Parathyroid adenoma (tissue), 2 donors: ENCODE data around the gene CSRNP3.

Source experiments
- H2AFZ ChIP-seq: fragments of 300-600 bp; sonication (generic); one replicate; pipeline ENCODE4 v1.7.0; 2017; ENCODE audit warnings: antibody characterized with exemption, mild to moderate bottlenecking
- H3K27ac ChIP-seq: fragments of 300-600 bp; sonication (generic); one replicate; pipeline ENCODE4 v1.7.0; 2017
- H3K27me3 ChIP-seq: fragments of 300-600 bp; sonication (generic); one replicate; pipeline ENCODE4 v1.7.0; 2017; ENCODE audit warnings: low read length; ENCODE audit not compliant: control insufficient read depth, insufficient read depth
- H3K36me3 ChIP-seq: fragments of 300-600 bp; sonication (generic); one replicate; pipeline ENCODE4 v1.7.0; 2017; ENCODE audit warnings: low read length; ENCODE audit not compliant: control insufficient read depth, insufficient read depth
- H3K4me1 ChIP-seq: fragments of 300-600 bp; sonication (generic); one replicate; pipeline ENCODE4 v1.7.0; 2017; ENCODE audit warnings: control low read depth
- H3K4me2 ChIP-seq: fragments of 300-600 bp; sonication (generic); one replicate; pipeline ENCODE4 v1.7.0; 2017; ENCODE audit warnings: low read length
- H3K4me3 ChIP-seq: fragments of 300-600 bp; sonication (generic); one replicate; pipeline ENCODE4 v1.7.0; 2017; ENCODE audit warnings: low read depth, low read length
- H3K79me2 ChIP-seq: fragments of 300-600 bp; sonication (generic); one replicate; pipeline ENCODE4 v1.7.0; 2017; ENCODE audit warnings: control low read depth
- H3K9ac ChIP-seq: fragments of 300-600 bp; sonication (generic); one replicate; pipeline ENCODE4 v1.7.0; 2017; ENCODE audit warnings: mild to moderate bottlenecking
- H3K9me3 ChIP-seq: fragments of 300-600 bp; sonication (generic); one replicate; pipeline ENCODE4 v1.7.0; 2017; ENCODE audit warnings: low read length; ENCODE audit not compliant: control insufficient read depth
- CTCF ChIP-seq: fragments of 300-600 bp; sonication (generic); IDR thresholded peaks from one replicate; pipeline ENCODE4 v1.7.0; 2017; ENCODE audit warnings: antibody characterized with exemption, mild to moderate bottlenecking
- donor health status: primary hyperparathyroidism.

Gene CSRNP3

GRCh38 chr2:165452327-165452726, 17.2 kb upstream of the CSRNP3 start:
- Histone ChIP-seq H3K27ac (no peak overlapping the region), H3K79me2 (no peaks in the 10 kb centered on the region), H3K9me3 (no peaks in the 10 kb centered on the region), H2AFZ (no peak overlapping the region), H3K4me3 (no peak overlapping the region), H3K4me1 (no peaks in the 10 kb centered on the region), H3K27me3 (no peaks in the 10 kb centered on the region), H3K36me3 (no peaks in the 10 kb centered on the region), H3K4me2 (no peak overlapping the region), H3K9ac (no peak overlapping the region)
- no peak for TF ChIP-seq CTCF

- no peak for TF ChIP-seq CTCF
Measured at GRCh38 chr2:165453561-165454094, 15.9 kb upstream of the CSRNP3 start.

GRCh38 chr2:165454905-165455304, 14.6 kb upstream of the CSRNP3 start:
- Histone ChIP-seq H2AFZ (no peak overlapping the region), H3K27me3 (no peaks in the 10 kb centered on the region), H3K9me3 (no peaks in the 10 kb centered on the region), H3K4me2 (no peak overlapping the region), H3K4me1 (no peaks in the 10 kb centered on the region), H3K79me2 (no peaks in the 10 kb centered on the region), H3K27ac (no peak overlapping the region), H3K9ac (no peak overlapping the region), H3K36me3 (no peaks in the 10 kb centered on the region), H3K4me3 (no peak overlapping the region)
- TF ChIP-seq CTCF, result no peak

More at GRCh38 chr2:165453561-165454094, 15.9 kb upstream of the CSRNP3 start:
- no peak overlapping the region for H3K4me3 ChIP-seq
- no peak overlapping the region for H3K9ac ChIP-seq
- no peaks in the 10 kb centered on the region for H3K36me3 ChIP-seq
- no peaks in the 10 kb centered on the region for H3K27me3 ChIP-seq
- no peak overlapping the region for H3K4me2 ChIP-seq
- no peak overlapping the region for H2AFZ ChIP-seq
- no peaks in the 10 kb centered on the region for H3K9me3 ChIP-seq
- H3K27ac ChIP-seq, result no peak overlapping the region
- H3K79me2 ChIP-seq, result no peaks in the 10 kb centered on the region
- no peaks in the 10 kb centered on the region for H3K4me1 ChIP-seq

- no peak for TF ChIP-seq CTCF
- no peaks in the 10 kb centered on the region for H3K4me1 ChIP-seq
- H3K36me3 ChIP-seq, result no peaks in the 10 kb centered on the region
- no peaks in the 10 kb centered on the region for H3K27me3 ChIP-seq
- no peak overlapping the region for H3K4me3 ChIP-seq
- no peak overlapping the region for H2AFZ ChIP-seq
- H3K4me2 ChIP-seq, result no peak overlapping the region
- no peaks in the 10 kb centered on the region for H3K79me2 ChIP-seq
- H3K9ac ChIP-seq, result no peak overlapping the region
- no peak overlapping the region for H3K27ac ChIP-seq
- H3K9me3 ChIP-seq, result no peaks in the 10 kb centered on the region
Measured at GRCh38 chr2:165456027-165456426, 13.5 kb upstream of the CSRNP3 start.

- no peak overlapping the region for H2AFZ ChIP-seq
- no peaks in the 10 kb centered on the region for H3K9me3 ChIP-seq
- H3K4me3 ChIP-seq, result no peak overlapping the region
- H3K27ac ChIP-seq, result no peak overlapping the region
- H3K9ac ChIP-seq, result no peak overlapping the region
- TF ChIP-seq CTCF, result no peak
- H3K27me3 ChIP-seq, result no peaks in the 10 kb centered on the region
- no peaks in the 10 kb centered on the region for H3K79me2 ChIP-seq
- no peaks in the 10 kb centered on the region for H3K4me1 ChIP-seq
- H3K36me3 ChIP-seq, result no peaks in the 10 kb centered on the region
- no peak overlapping the region for H3K4me2 ChIP-seq
Measured at GRCh38 chr2:165462443-165462842, 7.1 kb upstream of the CSRNP3 start.
